ENCODE data around the gene CBLC. TPM values are rescaled to one million over a fixed set of nuclear protein-coding genes. Genes with fewer than 3 reads are reported as not detected.

Gene CBLC
- polyA plus RNA-seq, 1 donor (not counting 4 experiments of a cell fraction or from before 2014, with no cell fraction given): 27.8 TPM

DNA sequence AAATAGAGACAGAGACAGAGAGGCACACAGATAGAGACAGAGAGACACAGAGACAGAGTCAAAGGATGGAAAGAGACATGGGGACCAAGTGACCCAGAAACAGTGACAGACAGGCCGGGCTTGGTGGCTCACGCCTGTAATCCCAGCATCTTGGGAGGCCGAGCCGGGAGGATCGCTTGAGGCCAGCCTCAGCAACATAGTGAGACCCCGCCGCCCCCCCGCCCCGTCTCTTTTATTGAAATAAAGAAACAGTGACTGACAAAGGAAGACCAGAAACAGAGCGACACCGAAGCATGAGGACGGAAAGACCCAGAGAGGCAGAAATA lies 67.6 kb downstream of the CBLC start:
- peak overlapping the region; percentile 65 to 88 (median 87) for H3K4me3 ChIP-seq (ENCODE audit: control insufficient read depth in 2 of 3, extremely low read depth in 1 of 3, insufficient read depth in 2 of 3, low read depth in 1 of 3, low read length in 3 of 3)
- peaks cover 14% of the 10 kb centered on the region for H3K4me1 ChIP-seq (ENCODE audit: control insufficient read depth, extremely low read depth, insufficient read depth, low read length)
- H4K20me1 ChIP-seq (ENCODE audit: control insufficient read depth, extremely low read depth, insufficient read depth, low read length): peaks cover 7% of the 10 kb centered on the region
- TF ChIP-seq, protein P1, sequence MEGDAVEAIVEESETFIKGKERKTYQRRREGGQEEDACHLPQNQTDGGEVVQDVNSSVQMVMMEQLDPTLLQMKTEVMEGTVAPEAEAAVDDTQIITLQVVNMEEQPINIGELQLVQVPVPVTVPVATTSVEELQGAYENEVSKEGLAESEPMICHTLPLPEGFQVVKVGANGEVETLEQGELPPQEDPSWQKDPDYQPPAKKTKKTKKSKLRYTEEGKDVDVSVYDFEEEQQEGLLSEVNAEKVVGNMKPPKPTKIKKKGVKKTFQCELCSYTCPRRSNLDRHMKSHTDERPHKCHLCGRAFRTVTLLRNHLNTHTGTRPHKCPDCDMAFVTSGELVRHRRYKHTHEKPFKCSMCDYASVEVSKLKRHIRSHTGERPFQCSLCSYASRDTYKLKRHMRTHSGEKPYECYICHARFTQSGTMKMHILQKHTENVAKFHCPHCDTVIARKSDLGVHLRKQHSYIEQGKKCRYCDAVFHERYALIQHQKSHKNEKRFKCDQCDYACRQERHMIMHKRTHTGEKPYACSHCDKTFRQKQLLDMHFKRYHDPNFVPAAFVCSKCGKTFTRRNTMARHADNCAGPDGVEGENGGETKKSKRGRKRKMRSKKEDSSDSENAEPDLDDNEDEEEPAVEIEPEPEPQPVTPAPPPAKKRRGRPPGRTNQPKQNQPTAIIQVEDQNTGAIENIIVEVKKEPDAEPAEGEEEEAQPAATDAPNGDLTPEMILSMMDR (optimal IDR thresholded peaks at IDR 0.05 in 1 of 3, IDR thresholded peaks at IDR 0.05 in 1 of 3, conservative IDR thresholded peaks at IDR 0.05 in 1 of 3; ENCODE audit: extremely low read depth in 1 of 3, insufficient read depth in 2 of 3, low read length in 3 of 3): no peak
- peak overlapping the region; percentile 81 for H3K9ac ChIP-seq (ENCODE audit: control insufficient read depth, extremely low read depth, insufficient read depth, low read length)
- no peaks in the 10 kb centered on the region for H3K36me3 ChIP-seq (ENCODE audit: control insufficient read depth in 2 of 2, extremely low read depth in 1 of 2, insufficient read depth in 2 of 2, low read length in 2 of 2)
- no peaks in the 10 kb centered on the region for H3K9me3 ChIP-seq (ENCODE audit: control insufficient read depth, low read depth, low read length)
- no peaks in the 10 kb centered on the region for H3K27me3 ChIP-seq (ENCODE audit: control insufficient read depth, extremely low read depth, insufficient read depth, low read length)
- dilution Hi-C loops (cut with MboI; ENCODE audit: extremely low pct_ligation_motif_present, low sequenced_read_pairs): no loop called here
- peaks cover 21% of the 10 kb centered on the region for H3K79me2 ChIP-seq (ENCODE audit: control insufficient read depth, insufficient read depth, low read length)
- H3K27ac ChIP-seq (ENCODE audit: control insufficient read depth, insufficient read depth, low read length): peak overlapping the region; percentile 73
- DNase-seq (ENCODE audit: low read depth, low spot score): no peak
- H3K9me1 ChIP-seq (ENCODE audit: control insufficient read depth, extremely low read depth, insufficient read depth, low read length): no peaks in the 10 kb centered on the region
- peak overlapping the region; percentile 92 for H3K4me2 ChIP-seq (ENCODE audit: control insufficient read depth, extremely low read depth, insufficient read depth, low read depth, low read length)
- no peak for FAIRE-seq
- H2AFZ ChIP-seq (ENCODE audit: control insufficient read depth, low read length): peak overlapping the region; percentile 100

DNA sequence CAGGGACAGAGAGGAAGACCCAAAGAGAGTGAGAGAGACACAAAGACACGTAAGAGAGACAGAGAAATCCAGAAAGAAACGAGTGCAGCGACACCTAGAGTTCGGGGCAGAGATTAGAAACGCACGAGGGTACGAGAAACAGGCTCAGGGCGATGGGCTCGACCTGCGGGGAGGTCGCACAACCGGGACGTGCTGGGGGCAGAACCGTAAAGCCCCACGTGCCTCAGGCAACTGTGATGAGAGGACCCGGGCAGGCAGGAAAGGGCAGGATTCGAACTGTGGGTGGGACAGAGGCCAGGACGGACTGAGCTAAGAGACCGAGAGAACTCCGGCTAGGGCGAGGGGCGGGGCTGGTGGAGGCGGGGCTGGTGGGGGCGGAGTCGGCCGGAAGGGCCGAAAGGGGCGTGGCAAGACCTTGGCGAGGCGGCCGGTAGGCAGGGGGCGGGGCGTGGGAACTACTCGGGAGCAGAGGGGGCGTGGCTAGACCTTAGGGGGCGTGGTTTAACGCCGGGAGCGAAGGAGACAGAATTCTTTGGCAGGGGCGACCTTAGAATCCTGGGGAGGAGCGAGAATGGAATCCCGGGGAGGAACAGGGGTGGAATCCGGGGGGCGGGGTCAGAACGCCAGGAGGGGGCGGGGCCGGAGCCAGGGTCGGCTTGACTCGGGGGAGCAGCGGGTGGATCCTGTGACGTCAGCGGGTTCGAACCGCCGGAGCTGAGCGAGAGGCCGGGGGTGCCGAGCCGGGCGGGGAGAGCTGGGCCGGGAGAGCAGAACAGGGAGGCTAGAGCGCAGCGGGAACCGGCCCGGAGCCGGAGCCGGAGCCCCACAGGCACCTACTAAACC lies 68.1 kb downstream of the CBLC start, which contains the start of gene NECTIN2:
NECTIN2 (plus strand) TSS at position 686 of the 843 bp plus-strand sequence. CDS start 229 bp downstream, outside the sequence.
- Histone ChIP-seq H3K27me3 (ENCODE audit: control insufficient read depth, extremely low read depth, insufficient read depth, low read length) (no peaks in the 10 kb centered on the region), H4K20me1 (ENCODE audit: control insufficient read depth, extremely low read depth, insufficient read depth, low read length) (peaks cover 7% of the 10 kb centered on the region), H3K36me3 (ENCODE audit: control insufficient read depth in 2 of 2, extremely low read depth in 1 of 2, insufficient read depth in 2 of 2, low read length in 2 of 2) (no peaks in the 10 kb centered on the region), H3K4me1 (ENCODE audit: control insufficient read depth, extremely low read depth, insufficient read depth, low read length) (peaks cover 14% of the 10 kb centered on the region), H3K79me2 (ENCODE audit: control insufficient read depth, insufficient read depth, low read length) (peaks cover 24% of the 10 kb centered on the region), H3K27ac (ENCODE audit: control insufficient read depth, insufficient read depth, low read length) (peak within 1 kb of the TSS; percentile 73), H2AFZ (ENCODE audit: control insufficient read depth, low read length) (peak within 1 kb of the TSS; percentile 100), H3K9me3 (ENCODE audit: control insufficient read depth, low read depth, low read length) (no peaks in the 10 kb centered on the region), H3K4me2 (ENCODE audit: control insufficient read depth, extremely low read depth, insufficient read depth, low read depth, low read length) (peak within 1 kb of the TSS; percentile 92), H3K4me3 (ENCODE audit: control insufficient read depth in 2 of 3, extremely low read depth in 1 of 3, insufficient read depth in 2 of 3, low read depth in 1 of 3, low read length in 3 of 3) (peak within 1 kb of the TSS; percentile 83 to 95 (median 88)), H3K9me1 (ENCODE audit: control insufficient read depth, extremely low read depth, insufficient read depth, low read length) (no peaks in the 10 kb centered on the region), H3K9ac (ENCODE audit: control insufficient read depth, extremely low read depth, insufficient read depth, low read length) (peak within 1 kb of the TSS; percentile 93)
- TF ChIP-seq, protein P1 (optimal IDR thresholded peaks at IDR 0.05 in 1 of 3, IDR thresholded peaks at IDR 0.05 in 1 of 3, conservative IDR thresholded peaks at IDR 0.05 in 1 of 3; ENCODE audit: extremely low read depth in 1 of 3, insufficient read depth in 2 of 3, low read length in 3 of 3): peak; percentile 80 to 98 (median 84)
- TF ChIP-seq EZH2 (IDR thresholded peaks at IDR 0.05; ENCODE audit: low read length): no peak
- dilution Hi-C loops (cut with MboI; ENCODE audit: extremely low pct_ligation_motif_present, low sequenced_read_pairs): no loop called here
- peak; percentile 92 for FAIRE-seq
- peak; percentile 93 for DNase-seq (ENCODE audit: low read depth, low spot score)

Measured in keratinocyte (primary cell).